Kasumi-1 (cell line): ENCODE results near the gene MYD88.
"Not testable (repeated sequence)": the region's sequence is repeated elsewhere in the genome, so short reads cannot be mapped to it uniquely, and the experiment has no call there.

Source experiments
- DNase-seq, 2 experiments: peaks; one replicate each; lab custom pipeline; 2025; lab: John Stamatoyannopoulos, UW

MYD88 gene

DNA sequence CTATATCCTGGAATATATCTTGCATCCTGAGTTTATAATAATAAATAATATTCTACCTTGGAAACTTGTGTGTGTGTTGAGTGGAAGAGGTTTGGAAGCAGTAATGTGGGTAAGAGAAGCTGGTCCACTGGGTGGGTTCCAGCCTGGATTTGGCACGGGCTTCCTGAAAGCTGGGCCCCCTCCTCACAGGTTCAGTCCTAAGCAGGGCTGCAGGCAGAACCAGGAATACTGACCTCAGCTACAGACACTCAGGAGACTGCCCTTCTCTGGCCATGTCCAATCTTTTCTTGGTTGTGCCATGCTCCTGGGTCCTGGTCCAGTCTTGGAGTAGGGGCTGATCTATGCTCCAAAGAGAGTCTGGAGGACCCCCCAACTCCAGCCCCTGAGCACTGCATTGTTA, 4.5 kb downstream of the MYD88 start:
- DNase-seq: no peak

DNA sequence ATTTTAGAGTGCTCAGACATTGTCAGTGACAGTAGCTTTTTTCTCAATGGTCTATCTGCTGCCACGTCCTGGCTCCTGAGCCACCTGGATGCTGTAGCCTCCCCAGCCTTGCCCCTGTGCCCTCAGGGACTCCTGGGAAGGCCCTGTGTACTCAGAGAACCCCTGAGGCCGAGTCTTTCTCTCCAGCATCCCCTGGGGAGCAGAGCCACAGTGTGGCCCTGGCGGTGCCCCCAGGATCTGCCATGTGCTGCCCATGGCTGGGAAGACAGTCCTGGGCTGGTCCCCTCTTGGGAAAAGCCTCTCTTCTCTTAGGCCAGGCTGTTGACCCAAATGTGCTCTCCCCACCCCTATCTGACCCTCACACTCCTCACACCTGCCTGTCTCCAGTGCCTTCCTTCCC, 5.0 kb downstream of the MYD88 start:
- DNase-seq: no peak

DNA sequence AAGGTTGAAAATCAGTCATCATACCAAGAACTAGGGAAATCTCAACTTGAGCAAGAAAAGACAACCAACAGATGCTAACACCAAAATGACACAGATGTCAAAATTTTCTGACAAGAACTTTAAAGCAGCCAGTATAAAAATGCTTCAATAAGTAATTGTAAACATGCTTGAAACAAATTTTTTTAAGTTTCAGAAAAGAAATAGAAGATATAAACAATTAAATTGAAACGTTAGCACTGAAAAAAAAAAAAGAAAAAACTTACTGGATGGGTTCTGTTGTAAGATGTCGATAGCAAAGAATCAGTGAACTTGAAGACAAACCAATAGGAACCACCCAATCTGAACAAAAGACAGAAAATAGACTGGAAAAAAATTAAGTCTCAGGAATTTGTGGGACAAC, 8.0 kb downstream of the MYD88 start:
- DNase-seq: no peak

DNA sequence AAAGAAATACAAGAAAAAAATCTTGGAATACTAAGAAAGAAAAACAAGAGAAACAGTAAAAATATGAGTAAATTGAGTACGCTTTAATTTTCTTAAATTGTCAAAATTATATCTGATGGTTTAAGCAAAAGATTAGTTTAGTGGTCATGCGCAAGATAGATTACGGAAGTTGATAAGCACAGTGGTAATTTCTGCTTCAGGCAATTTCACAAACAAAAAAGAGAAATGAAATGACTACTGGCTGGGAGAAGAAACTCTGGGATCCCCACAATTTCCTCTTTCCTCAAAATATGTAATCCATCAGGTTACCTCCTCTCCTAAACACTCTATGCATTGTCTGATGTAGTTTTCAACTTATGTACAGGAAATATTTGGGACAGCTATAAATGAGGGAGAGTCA, 9.0 kb downstream of the MYD88 start:
- DNase-seq: peak; percentile 46 to 74

DNA sequence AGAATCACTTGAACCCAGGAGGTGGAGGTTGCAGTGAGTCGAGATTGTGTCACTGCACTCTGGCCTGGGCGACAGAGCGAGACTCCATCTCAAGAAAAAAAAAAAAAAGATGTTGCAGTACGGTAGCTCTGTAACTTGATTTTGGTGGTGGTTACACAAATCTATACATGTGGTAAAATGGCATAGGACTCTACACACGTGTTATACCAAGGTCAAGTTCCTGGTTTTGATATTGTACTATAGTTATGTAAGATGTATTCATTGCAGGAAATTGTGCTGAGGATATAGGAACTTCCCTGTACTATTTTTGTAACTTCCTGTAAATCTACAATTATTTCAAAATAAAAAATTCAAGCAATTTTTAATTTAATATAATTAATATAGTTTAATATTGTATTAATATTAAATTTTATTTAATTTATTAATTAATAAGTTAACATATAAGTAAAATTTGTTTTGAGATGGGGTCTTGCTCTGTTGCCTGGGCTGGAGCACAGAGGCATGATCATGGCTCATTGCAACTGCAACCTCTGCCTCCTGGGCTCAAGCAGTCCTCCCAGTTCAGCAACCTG, 9.9 kb downstream of the MYD88 start:
- DNase-seq: peak; percentile 76 to 77

DNA sequence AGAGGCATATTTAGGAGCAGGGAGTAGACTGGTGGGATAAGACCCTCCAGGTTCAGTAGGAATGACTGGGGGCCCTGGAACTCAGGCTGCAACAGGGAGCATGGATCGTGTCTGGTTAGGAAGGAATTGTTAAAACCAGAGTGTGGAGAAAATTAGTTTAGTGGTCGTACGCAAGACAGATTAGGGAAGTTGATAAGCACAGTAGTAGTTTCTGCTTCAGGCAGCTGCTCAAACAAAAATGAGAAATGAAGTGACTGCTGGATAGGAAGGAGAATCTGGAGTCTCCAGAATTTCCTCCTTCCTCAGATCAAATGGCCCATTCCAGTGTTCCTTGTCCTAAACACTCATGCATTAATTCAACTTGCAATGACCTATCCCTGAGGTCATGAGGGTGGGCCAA, 11.2 kb downstream of the MYD88 start:
- peak; percentile 88 to 95 for DNase-seq

DNA sequence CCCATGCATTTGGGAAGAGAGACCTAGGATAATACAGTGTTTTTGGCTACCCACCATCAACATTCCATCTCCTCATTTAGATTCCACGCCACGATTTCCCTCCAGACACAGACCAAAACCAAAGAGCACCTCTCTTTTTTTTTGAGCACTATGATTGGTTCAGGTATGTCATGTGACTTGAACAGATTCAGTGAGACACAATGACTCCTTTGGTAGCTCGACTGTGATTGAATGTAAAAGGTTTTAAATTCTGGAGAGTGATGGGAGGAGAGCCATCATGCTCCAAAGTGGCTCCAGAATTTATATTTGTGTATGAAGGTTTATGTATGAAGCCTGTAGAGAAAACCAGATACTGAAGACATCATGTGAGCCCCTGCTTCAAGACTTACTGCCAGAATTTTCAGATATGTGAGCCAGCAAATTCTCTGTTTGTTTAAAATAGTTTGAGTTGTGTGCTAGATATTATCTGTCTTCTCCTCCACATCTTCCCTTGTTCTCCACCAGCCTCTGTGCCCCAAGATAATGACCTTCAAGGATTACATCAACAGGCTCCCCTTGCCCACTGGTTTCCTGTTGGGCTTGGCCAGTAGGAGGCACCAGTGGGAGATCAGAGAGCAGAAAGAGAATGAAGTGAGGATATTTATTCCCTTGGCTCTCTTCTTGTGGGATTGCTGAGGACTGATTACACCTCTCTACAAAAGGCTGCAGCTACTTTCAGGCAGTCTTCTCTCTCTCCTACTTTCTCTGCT, 12.5 kb downstream of the MYD88 start:
- no peak for DNase-seq

DNA sequence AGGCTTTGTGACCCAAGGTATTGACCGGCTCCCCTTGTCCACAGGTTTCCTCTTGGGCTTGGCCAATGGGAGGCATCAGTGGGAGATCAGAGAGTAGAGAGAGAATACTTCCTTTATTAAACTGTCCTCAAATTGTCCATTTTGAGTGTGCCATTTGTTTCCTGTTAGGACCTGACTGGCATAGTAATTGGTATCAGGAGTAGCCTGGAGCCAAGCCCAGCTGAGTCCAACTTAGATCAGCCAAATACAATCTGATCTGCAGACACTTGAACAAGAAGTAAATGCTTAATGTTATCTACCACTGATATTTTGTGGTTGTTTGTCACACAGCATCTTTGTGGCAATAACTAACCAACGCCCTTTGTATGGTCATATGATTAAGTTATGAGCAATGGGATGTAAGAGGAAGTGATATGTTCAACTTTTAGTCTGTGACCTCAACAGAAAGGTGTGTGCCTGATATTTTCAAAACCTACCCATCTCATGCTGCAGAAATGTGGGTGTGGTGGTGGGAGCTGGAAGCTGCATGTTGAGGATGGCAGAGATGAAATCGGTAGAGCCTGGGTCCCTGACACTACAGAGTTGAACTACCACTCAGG, 13.3 kb downstream of the MYD88 start:
- peak in 1 of 2 experiments; percentile 19 for DNase-seq

DNA sequence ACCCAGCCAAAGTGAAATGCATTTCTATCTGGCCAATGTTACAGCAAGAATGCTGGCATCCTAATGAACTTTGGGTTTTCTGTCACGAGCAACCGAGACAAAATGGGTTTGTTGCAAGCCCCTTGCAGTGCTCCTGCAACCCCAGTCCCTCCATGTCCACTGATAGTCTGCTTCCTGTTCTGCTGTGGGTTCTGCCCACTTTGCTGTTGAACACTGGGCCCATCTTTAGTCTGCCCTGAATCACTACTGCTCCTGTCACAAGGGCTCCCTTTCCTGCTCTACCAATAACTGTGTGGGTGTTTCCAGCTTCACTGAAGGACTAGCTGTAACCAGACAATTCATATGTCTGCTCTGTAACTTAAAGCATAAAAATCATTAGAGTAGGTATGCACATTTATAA, 14.1 kb downstream of the MYD88 start:
- no peak for DNase-seq

DNA sequence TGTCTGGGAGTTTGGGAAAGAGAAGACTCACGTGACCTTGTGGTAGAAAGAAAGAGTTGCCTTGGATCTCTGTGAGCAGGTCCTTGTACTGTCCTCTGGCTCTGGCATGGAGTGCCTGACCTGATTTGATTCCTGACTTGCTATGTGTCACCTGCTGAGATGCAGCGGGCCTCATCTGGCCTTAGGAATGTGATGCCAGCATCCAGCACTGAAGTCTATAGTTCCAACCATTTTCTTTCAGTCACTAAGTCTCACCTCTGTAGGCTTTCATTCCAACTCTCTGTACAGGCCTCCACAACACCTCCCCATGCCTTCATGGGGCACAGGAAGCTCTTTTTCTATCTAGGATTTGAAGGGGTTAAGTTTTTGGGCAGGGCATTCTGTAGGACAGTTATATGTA, 14.8 kb downstream of the MYD88 start:
- DNase-seq: no peak

DNA sequence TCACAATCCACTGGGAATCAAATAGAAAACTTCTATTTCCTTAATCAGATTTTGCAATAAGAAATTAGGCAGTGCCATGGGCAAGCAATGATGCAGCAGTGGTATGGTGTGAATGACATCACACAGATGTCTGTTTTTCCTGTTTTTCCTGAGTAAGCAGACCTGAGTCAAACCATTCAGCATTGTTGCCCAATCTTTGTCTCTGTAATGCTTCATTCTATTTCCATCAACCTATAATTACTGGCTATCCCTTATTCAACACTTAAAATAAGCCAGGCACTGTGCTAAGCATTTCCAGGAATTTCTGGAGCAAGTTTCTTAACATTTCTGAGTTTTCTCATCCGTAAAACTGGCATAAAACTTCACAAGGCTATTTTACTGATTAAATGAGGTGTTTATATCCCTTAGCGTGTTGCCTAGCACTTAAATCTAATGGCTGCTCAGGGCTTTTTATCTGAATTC, 15.6 kb downstream of the MYD88 start:
- DNase-seq: no peak

DNA sequence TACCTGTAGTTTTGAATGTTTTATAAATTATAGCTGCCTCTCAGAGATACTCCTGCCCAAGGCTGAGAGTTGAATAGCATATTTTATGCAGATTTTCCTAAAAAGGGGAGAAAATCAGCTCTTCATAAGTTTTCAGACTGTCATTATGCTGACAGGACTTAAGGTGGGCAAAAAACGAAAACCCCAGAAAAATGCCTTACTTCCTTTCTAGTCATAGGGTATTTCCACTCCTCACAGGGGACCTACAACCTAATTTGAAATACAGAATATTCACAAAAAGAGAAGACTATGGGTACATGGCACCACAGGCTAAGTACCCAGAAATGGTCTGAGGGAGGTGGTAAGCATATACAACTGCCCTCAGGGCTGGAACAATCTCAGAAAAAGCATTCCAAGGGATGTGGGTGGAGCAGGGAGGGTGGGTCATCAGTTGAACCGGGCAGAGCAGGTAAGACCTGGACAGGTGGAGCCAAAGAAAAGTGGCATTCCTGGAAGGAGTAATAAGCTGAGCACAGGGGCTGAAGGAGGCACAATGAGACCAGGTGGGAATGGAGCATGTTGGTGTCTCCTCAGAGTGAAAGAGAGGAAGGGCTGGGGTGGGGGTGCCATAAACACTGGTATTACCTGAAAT, 16.3 kb downstream of the MYD88 start:
- DNase-seq: no peak

DNA sequence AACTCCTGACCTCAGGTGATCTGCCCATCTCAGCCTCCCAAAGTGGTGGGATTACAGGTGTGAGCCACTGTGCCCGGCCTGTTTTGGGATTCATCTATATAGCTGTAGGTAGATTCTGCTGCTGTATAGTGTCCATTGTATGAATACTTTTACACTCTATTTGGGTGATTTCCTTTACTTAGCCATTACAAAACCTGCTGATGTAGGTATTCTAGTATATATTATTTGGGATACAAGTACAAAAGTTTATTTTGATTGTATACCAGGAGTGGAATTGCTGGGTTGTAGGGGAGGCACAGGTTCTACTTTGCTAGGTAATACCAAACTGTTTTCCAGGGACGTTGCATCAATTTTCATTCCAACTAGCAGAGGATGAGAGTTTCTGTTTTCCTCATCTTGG, 17.4 kb downstream of the MYD88 start:
- DNase-seq: no peak

DNA sequence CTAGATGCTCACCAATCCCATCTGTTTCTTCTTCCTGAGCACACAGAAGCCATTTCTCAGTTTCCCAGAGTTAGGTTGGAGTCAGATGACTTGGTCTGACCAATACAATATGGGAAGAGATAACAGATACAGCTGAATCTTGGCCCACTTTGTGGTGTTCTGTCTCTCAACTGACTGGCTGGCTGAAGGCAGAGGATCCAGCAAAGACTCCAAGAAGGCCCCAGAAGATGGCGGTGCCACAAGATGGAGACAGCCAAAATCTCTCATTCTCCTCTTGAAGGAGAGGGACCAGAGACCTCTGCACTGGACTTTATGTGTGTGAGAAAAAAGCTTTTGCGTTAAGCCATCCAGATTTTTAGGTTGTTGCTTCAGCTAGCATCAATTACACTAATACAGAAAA, 18.7 kb downstream of the MYD88 start:
- DNase-seq: no peak

DNA sequence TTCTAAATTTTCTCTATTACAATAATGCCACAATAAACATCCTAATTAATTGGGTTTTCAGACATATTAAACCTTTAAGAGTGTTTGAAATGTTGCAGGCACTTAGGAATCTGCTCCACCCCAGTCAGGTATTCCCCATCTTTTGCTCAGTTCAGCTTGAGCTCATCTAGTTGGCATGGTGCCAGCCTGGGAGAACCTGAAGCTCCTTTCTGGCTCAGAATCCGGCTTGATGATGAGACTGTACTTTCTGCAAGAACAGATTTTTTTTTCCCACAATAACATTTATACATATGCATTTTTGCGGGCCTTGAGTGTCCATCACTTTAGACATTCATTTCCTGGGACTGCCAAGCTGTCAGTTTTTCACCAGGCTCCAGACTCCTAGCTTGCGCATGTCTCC, 19.1 kb downstream of the MYD88 start:
- no peak for DNase-seq

DNA sequence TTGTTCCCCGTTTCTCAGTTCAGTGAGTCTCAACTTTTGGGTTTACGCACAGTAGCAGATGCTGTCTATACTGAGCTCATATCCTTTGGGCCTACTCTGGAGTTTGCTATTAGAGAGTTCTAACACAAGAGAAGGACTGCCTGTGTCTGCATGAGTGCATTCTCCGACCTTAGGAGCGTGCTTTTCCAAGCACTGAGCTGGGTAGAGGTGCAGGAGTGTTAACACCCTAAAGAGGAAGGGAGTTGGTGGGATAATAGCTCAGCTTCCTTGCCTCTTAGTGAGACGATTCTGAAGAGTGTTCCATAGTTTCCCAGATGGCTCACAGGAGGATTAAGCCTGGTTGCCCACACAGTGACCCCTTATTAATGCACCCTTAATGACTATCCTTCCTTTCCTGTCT, 20.0 kb downstream of the MYD88 start:
- DNase-seq: no peak

DNA sequence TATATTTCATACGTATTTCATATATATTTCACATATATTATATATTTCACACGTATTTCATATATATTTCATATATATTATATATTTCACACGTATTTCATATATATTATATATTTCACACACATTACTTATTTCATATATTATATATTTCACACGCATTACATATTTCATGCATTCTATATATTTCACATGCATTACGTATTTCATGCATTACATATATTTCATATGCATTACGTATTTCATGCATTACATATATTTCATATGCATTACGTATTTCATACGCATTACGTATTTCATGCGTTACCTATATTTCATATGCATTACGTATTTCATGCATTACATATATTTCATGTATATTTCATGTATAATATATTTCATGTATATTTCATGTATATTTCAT, 22.2 kb downstream of the MYD88 start:
- not testable (repeated sequence) for DNase-seq

DNA sequence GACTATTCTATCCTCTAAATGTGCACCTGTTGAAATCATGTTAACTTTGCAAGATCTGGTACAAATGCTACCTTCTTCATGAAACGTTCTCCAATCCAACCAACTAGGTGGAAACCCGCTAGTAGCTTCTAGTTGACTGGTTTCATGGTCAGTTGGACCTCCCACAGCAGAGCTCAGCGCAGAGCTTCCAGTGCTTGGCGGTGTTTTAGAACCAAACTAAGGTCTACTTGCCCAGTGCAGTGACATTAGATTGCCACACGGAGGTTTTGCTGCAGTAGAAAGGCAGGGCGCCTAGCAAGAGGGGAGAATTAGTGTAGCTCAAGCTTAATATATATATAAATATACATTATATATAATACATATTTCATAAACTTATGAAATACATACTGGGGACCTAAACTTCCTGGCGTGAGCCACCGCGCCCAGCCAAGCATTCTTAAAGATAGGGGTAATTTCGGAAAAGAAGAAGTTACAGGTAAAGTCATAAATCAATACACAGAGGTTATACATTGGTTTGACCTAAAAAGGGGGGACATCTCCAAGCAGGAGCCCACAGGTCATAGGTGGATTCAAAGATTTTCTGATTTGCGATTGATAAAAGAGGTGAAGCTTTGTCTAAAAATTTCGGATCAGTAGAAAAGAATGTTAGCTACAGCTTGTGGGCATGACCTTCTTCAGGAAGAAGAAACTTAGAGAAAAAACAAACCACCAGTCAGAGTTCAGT, 24.8 kb downstream of the MYD88 start:
- peak; percentile 44 to 65 for DNase-seq

DNA sequence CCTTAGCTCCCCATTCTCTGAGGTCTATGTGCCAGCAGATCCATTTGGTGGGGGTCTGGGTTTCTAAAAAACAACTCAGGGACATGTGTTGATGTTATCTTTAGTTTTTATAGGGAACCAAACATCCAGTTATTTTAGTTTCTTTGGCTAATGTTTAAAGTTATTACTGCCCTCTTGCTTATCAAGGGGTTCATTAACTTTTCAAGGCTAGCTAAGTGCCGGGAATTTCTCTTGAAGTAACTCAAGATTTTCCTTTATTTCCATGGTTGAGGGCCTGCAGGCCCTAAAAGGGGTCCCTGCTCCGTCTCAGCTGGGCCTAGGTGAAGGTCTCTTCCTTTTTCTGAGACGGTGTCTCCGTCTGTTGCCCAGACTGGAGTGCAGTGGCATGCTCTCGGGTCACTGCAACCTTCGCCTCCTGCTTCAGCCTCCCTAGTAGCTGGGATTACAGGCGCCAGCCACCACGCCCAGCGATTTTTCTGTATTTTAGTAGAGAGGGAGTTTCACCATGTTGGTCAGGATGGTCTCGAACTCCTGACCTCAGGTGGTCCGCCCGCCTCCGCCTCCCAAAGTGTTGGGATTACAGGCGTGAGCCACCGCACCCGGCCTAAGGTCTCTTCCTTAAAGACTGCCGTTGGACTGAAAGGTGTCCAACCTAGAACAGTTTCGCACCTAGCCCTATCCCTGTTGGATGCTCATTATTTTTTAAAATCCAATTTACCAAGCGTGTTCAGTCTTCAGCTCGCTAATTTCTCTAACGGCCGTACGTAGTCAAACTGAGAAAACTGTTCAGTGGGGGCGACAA, 25.6 kb downstream of the MYD88 start:
- DNase-seq: no peak

DNA sequence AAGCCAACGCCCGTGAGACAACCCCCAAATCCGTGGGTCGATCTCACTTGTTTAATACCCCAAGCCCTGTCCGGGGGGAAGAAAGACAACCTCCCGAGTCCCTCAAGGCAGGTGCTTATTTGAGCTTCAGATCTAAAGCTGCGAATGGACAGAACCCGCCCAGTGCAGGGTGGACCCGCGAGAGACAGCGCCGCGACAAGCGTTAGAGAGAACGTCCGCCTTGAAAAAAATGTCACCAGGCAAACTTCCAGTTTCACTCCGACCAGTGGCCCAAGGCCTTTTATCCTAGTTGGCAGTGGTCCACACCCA, 26.1 kb downstream of the MYD88 start:
- DNase-seq: no peak

DNA sequence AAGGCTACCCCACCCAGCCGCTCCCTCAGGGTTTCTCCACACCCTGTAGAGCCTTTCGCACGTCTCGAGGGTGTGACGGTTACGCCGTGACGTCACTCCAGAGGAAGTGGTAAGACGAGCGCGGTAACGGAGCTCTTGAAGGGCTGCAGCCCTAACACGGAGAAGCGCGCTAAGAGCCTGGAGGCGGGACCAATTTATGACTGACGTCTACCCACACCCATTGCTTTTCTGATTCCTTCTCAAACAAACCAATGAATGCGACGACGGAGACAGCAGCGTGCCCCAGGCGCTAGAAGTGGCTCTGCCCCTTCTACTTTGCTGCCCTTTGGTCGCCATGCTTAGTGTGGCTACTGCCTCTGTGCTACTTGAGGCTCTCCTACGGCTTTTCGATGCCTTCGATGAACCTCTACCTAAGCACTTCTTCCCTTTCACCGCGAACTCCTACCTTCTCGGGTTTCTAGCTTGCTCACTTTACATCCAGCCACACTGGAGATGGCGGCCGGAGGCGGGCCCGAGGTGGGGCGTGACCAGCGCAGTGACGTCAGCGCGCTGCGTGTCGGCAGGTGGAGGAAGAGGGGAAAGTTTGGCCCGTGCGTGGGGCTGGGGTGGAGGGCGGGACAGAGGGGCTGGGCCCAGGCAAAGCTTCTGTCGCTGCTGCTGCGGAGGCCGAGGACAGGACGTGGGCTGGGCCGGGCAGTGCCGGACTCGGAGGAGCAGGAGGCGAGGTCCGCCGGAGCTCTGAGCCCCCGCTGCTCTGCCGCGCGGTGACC, 26.7 kb downstream of the MYD88 start, which contains the start of gene OXSR1:
Gene OXSR1, plus strand, starts transcription at position 586 of the 770 bp plus-strand sequence. CDS start 340 bp downstream, outside the sequence.
- peak; percentile 99 to 100 for DNase-seq
